Nephron progenitor cell (in vitro differentiated cells): Measurements from ENCODE around the gene FLNA.
"Not testable (repeated sequence)": the region's sequence is repeated elsewhere in the genome, so short reads cannot be mapped to it uniquely, and the experiment has no call there.

Experiments
- DNase-seq: peaks from one replicate; pipeline ENCODE4 v3.0.0; 2021
- H3K27ac Mint-ChIP-seq: 2 replicates; pipeline ENCODE4 v1.8.0; 2021; ENCODE audit warnings: mild to moderate bottlenecking, moderate library complexity, mixed read lengths
- H3K27me3 Mint-ChIP-seq: 2 replicates; pipeline ENCODE4 v1.8.0; 2021; ENCODE audit warnings: mild to moderate bottlenecking, low read depth, mixed read lengths; ENCODE audit not compliant: poor library complexity
- H3K36me3 Mint-ChIP-seq: 2 replicates; pipeline ENCODE4 v1.8.0; 2021; ENCODE audit warnings: low read depth, mixed read lengths
- H3K4me1 Mint-ChIP-seq: 2 replicates; pipeline ENCODE4 v1.8.0; 2021; ENCODE audit warnings: mixed read lengths
- H3K4me3 Mint-ChIP-seq: 2 replicates; pipeline ENCODE4 v1.8.0; 2021; ENCODE audit warnings: mild to moderate bottlenecking, moderate library complexity, mixed read lengths
- H3K9me3 Mint-ChIP-seq: 2 replicates; pipeline ENCODE4 v1.8.0; 2021; ENCODE audit warnings: mild to moderate bottlenecking, moderate library complexity, mixed read lengths
- TF ChIP-seq, protein P1 (sequence below): fragments of 200-600 bp; sonication (generic); IDR thresholded peaks from 2 replicates; pipeline ENCODE4 v1.5.0; 2021; ENCODE audit warnings: antibody characterized with exemption

The FLNA gene

DNA sequence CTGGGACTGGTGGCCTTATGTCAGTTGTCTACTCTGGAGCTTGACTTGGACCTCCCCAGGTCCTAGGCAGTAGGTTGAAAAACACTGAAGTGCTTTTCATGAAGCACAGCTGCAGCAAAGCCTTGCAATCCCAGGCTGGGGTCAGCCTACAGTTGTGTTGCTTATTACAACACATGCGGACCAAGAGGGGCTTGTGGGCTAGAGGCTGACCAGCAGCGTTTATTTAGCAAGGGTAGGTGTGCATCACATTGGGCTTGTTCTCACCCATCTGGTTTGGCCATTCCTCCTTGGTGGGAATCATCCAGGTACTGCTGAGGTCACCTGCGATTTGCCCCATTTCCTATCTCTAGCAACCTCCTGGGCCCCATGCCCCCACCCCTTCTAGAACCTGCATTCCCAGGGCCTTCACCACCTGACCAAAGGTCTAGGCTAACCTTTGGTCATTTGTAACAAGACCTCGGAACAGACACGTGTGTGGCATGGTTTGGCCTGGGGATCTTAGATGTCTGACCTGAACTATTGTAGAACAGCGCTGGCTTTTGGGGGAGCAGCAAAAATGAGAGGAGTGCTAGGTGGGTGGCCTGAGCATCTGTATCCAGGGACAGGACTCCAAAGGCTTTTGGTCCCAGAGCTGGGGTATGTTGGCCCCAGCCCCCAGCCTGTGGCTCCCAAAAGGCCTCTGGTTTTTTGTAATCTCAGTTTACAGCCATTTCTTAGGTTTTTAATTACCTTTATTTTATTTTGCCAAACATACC, 26.8 kb upstream of the FLNA start:
- TF ChIP-seq, protein P1, sequence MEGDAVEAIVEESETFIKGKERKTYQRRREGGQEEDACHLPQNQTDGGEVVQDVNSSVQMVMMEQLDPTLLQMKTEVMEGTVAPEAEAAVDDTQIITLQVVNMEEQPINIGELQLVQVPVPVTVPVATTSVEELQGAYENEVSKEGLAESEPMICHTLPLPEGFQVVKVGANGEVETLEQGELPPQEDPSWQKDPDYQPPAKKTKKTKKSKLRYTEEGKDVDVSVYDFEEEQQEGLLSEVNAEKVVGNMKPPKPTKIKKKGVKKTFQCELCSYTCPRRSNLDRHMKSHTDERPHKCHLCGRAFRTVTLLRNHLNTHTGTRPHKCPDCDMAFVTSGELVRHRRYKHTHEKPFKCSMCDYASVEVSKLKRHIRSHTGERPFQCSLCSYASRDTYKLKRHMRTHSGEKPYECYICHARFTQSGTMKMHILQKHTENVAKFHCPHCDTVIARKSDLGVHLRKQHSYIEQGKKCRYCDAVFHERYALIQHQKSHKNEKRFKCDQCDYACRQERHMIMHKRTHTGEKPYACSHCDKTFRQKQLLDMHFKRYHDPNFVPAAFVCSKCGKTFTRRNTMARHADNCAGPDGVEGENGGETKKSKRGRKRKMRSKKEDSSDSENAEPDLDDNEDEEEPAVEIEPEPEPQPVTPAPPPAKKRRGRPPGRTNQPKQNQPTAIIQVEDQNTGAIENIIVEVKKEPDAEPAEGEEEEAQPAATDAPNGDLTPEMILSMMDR = no peak
- Mint-ChIP-seq H3K27ac (peak overlapping the region; percentile 90), H3K27me3 (peaks cover 7% of the 10 kb centered on the region), H3K4me3 (peak overlapping the region; percentile 98), H3K36me3 (peaks cover 27% of the 10 kb centered on the region), H3K9me3 (peaks cover 68% of the 10 kb centered on the region), H3K4me1 (peaks cover 19% of the 10 kb centered on the region)
- no peak for DNase-seq

DNA sequence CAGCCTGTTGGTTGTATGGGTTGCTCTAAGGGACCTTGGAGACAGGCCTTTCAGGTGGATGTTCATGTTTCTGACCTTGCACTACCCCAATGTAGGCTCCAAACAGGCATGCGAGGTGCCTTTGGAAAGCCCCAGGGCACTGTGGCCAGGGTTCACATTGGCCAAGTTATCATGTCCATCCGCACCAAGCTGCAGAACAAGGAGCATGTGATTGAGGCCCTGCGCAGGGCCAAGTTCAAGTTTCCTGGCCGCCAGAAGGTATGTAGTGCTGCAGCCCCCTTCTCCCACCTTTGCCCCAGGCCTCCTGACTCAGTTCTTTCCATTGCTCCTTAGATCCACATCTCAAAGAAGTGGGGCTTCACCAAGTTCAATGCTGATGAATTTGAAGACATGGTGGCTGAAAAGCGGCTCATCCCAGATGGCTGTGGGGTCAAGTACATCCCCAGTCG, 26.0 kb upstream of the FLNA start:
- Mint-ChIP-seq H3K9me3 (peaks cover 66% of the 10 kb centered on the region), H3K27ac (peak overlapping the region; percentile 54), H3K4me1 (peaks cover 19% of the 10 kb centered on the region), H3K4me3 (peak overlapping the region; percentile 98), H3K36me3 (peaks cover 27% of the 10 kb centered on the region)
- not testable (repeated sequence) for DNase-seq, H3K27me3 Mint-ChIP-seq

DNA sequence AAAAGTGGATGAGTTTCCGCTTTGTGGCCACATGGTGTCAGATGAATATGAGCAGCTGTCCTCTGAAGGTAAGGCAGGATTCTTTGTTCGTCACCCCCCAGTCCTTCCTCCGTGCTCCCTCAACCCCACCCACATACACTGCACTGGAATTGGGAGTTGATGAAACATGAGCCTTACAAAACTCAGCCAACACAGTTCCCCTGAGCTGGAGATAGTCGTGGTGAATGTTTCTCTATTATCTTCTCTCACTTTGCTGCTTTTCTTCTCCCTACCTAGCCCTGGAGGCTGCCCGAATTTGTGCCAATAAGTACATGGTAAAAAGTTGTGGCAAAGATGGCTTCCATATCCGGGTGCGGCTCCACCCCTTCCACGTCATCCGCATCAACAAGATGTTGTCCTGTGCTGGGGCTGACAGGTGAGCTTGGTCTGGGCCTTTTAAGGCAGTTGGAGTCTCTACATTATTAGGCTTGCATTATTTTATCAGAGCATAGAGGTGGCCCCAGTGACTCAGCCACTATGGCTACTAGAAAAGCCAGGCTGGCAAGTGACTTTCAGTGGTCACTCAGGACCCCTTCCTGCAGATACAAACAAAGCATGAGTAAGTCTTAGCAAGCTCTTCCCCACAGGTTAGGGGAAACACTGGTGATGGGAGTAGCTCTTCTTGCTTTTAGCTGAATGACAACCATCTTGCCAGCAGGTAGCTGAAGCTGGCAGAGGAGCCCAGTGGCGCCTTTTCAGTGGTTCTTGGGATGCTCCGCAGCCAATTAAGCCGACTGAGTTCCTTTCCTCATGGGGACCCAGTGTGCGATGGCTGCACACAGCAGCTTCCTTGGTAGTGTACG, 25.3 kb upstream of the FLNA start:
- TF ChIP-seq, protein P1 = no peak
- Mint-ChIP-seq H3K9me3 (peaks cover 60% of the 10 kb centered on the region), H3K4me3 (peak overlapping the region; percentile 98), H3K36me3 (peaks cover 27% of the 10 kb centered on the region), H3K27me3 (peaks cover 7% of the 10 kb centered on the region), H3K4me1 (peaks cover 19% of the 10 kb centered on the region), H3K27ac (peak overlapping the region; percentile 99)
- no peak for DNase-seq

DNA sequence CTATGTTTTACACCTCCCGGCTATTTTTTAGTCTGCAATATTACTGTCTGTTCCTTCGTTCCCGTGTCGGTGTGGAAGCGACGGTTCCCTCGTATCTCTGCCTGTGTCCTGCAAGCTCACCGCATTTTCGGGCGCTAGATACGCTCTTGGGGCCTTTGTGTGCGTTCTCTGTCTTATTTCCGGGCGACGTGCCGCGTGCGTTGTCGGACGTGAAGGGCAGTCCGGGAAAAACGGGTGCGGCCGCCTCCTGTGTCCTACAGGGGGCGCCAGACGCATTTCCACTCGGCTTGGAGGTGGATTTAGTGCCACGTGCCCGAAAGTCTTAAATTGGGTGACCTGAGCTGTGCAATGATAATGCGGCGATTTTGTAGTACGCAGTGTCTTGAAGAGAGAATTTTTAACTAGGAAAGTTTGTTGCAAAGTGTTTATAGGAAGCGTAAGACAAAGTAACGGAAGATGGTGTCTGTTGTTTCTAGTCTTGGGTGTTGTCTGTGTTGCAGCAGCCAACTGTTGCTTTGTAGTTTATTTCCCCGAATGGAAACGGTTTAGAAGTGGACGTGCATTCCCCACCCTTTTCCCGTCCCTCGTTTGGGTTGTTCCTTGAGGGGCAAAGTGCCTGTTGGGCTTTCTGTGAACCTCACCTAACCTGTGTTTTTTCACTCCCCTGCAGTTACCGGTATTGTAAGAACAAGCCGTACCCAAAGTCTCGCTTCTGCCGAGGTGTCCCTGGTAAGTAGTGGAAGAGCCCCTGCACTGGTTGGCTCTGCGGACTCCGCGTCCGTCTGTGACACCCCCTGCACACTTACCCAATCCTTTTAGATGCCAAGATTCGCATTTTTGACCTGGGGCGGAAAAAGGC, 24.5 kb upstream of the FLNA start:
- DNase-seq = peak; percentile 77
- H3K36me3 Mint-ChIP-seq = peaks cover 27% of the 10 kb centered on the region
- peaks cover 54% of the 10 kb centered on the region for H3K9me3 Mint-ChIP-seq

DNA sequence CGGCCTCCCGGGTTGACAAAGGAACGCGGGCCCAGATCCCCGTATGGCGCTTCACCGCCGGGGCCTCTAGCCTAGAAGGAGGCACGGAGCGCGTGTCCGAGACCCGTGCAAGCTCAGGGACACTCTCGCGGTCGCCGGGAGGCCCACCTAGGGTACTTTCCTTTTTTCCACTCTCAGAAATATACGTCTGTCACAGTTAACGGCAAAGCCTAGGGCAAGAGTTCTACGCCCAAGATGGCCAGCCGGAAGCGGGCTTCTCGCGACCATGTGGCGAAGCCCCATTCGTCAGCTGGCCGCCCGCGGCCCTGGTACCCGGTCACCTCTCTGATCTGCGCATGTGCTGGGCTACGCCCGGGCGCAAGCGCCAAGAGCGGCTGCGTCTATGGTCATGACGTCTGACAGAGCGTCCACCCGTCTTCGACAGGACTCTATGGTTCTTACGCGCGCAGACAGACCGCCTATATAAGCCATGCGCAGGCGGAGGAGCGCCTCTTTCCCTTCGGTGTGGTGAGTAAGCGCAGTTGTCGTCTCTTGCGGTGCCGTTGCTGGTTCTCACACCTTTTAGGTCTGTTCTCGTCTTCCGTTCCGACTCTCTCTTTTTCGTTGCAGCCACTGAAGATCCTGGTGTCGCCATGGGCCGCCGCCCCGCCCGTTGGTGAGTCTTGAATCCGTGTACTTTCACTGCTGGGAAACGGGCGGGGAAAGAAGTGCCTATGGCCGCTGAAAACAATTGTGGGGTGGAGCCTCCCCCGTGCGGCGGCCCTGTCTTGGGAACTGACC, 23.6 kb upstream of the FLNA start, which contains the start of gene RPL10:
Gene RPL10, plus strand, starts transcription at position 490 of the 780 bp plus-strand sequence. Its CDS starts 143 bp downstream, at position 633.
- Mint-ChIP-seq H3K4me1 (peaks cover 19% of the 10 kb centered on the region), H3K4me3 (peak within 1 kb of the TSS; percentile 98), H3K36me3 (peaks cover 21% of the 10 kb centered on the region), H3K27me3 (peaks cover 7% of the 10 kb centered on the region), H3K27ac (peak within 1 kb of the TSS; percentile 99), H3K9me3 (peaks cover 46% of the 10 kb centered on the region)
- TF ChIP-seq, protein P1 = no peak
- DNase-seq = peak; percentile 84

More for the DNA sequence above, 24.5 kb upstream of the FLNA start:
- Mint-ChIP-seq H3K27ac (peak overlapping the region; percentile 99), H3K4me3 (peak overlapping the region; percentile 98), H3K27me3 (peaks cover 7% of the 10 kb centered on the region), H3K4me1 (peaks cover 19% of the 10 kb centered on the region)
- TF ChIP-seq, protein P1 = peak; percentile 63
